Thoracic aorta (tissue), 2 donors: Measurements from ENCODE around the gene SMIM24. TPM values are rescaled to one million over a fixed set of nuclear protein-coding genes. Genes with fewer than 3 reads are reported as not detected.
"Not testable (repeated sequence)": the region's sequence is repeated elsewhere in the genome, so short reads cannot be mapped to it uniquely, and the experiment has no call there.

Experiments used
- ATAC-seq: fragments of 150-250 bp; one replicate; pipeline ENCODE4 v1.8.0; 2017; ENCODE audit warnings: low read depth; ENCODE audit not compliant: insufficient number of reproducible peaks, low FRiP score
- DNase-seq: peaks from one replicate; pipeline ENCODE4 v3.0.0-alpha.2; 2020; ENCODE audit warnings: low spot score
- H3K27ac ChIP-seq, 2 donors: fragments of 200-600 bp; sonication (generic); 1 replicate in 1 of 2; 2 replicates in 1 of 2; pipeline ENCODE4 v1.5.1; 2016; ENCODE audit warnings: mild to moderate bottlenecking in 2 of 2, moderate library complexity in 2 of 2
- H3K27me3 ChIP-seq: fragments of 200-600 bp; sonication (generic); replicated peaks from 2 replicates; pipeline ENCODE4 v1.6.0; 2016; ENCODE audit warnings: mild to moderate bottlenecking; ENCODE audit not compliant: insufficient read depth
- H3K36me3 ChIP-seq: fragments of 200-600 bp; sonication (generic); one replicate; pipeline ENCODE4 v1.5.1; 2016
- H3K4me1 ChIP-seq, 2 donors: fragments of 200-600 bp; sonication (generic); 1 replicate in 1 of 2; 2 replicates in 1 of 2; pipeline versions ENCODE4 v1.5.1 to v1.6.0; 2016; ENCODE audit warnings: low read depth in 2 of 2, mild to moderate bottlenecking in 1 of 2; ENCODE audit not compliant: control insufficient read depth in 1 of 2
- H3K4me3 ChIP-seq: fragments of 200-600 bp; sonication (generic); 2 replicates; pipeline ENCODE4 v1.5.1; 2016; ENCODE audit warnings: mild to moderate bottlenecking
- H3K9me3 ChIP-seq: fragments of 200-600 bp; sonication (generic); 2 replicates; pipeline ENCODE4 v1.5.1; 2016
- CTCF ChIP-seq: fragments of 200-600 bp; sonication (generic); IDR thresholded peaks from one replicate; pipeline ENCODE4 v1.5.1; 2019; ENCODE audit warnings: antibody characterized with exemption
- total RNA-seq, 2 donors: library from RNA; depleted of rRNA; stranded (reverse); fragments of >200 nt; gene quantifications; one replicate each; pipeline versions ENCODE4 v1.1.0 to v1.2.3, GENCODE V29; 2016

The SMIM24 gene
- not detected for total RNA-seq

- DNase-seq (no peak), ATAC-seq (no peak)
- Histone ChIP-seq H3K4me3 (no peak within 1 kb of the TSS), H3K4me1 (no peaks in the 10 kb centered on the region), H3K27me3 (no peaks in the 10 kb centered on the region), H3K27ac (no peak within 1 kb of the TSS), H3K36me3 (no peaks in the 10 kb centered on the region), H3K9me3 (no peaks in the 10 kb centered on the region)
- TF ChIP-seq CTCF: no peak
Observed at GRCh38 chr19:3480383-3481091, at the start of gene SMIM24. Gene SMIM24, minus strand, starts transcription at chr19:3480525. Its CDS starts 62 bp downstream, at chr19:3480463.

- ATAC-seq, H3K27ac ChIP-seq, H3K27me3 ChIP-seq, H3K9me3 ChIP-seq, H3K4me1 ChIP-seq, DNase-seq, H3K4me3 ChIP-seq: not testable (repeated sequence)
- H3K36me3 ChIP-seq: peaks cover 65% of the 10 kb centered on the region
Observed at GRCh38 chr19:3529299-3529698, 49.0 kb upstream of the SMIM24 start.

GRCh38 chr19:3528539-3529211 is 48.4 kb upstream of the SMIM24 start:
- TF ChIP-seq CTCF: no peak
- Histone ChIP-seq H3K9me3 (no peaks in the 10 kb centered on the region), H3K27me3 (no peaks in the 10 kb centered on the region), H3K27ac (no peak overlapping the region), H3K36me3 (peaks cover 66% of the 10 kb centered on the region), H3K4me1 (no peaks in the 10 kb centered on the region), H3K4me3 (no peak overlapping the region)
- DNase-seq (no peak), ATAC-seq (no peak)

- H3K27me3 ChIP-seq: no peaks in the 10 kb centered on the region
- H3K9me3 ChIP-seq: no peaks in the 10 kb centered on the region
- TF ChIP-seq CTCF: no peak
- no peaks in the 10 kb centered on the region for H3K4me1 ChIP-seq
- H3K36me3 ChIP-seq: peaks cover 66% of the 10 kb centered on the region
- ATAC-seq (no peak), DNase-seq (no peak)
- no peak overlapping the region for H3K27ac ChIP-seq
- H3K4me3 ChIP-seq: no peak overlapping the region
Observed at GRCh38 chr19:3528080-3528479, 47.8 kb upstream of the SMIM24 start.

- DNase-seq: no peak
- H3K9me3 ChIP-seq: no peaks in the 10 kb centered on the region
- H3K4me3 ChIP-seq: no peak overlapping the region
- H3K27ac ChIP-seq: no peak overlapping the region
- H3K27me3 ChIP-seq: no peaks in the 10 kb centered on the region
- H3K36me3 ChIP-seq: peaks cover 66% of the 10 kb centered on the region
- TF ChIP-seq CTCF: no peak
- H3K4me1 ChIP-seq: no peaks in the 10 kb centered on the region
- no peak for ATAC-seq
Observed at GRCh38 chr19:3527238-3527910, 47.0 kb upstream of the SMIM24 start.
